GM12892 (cell line): Measurements from ENCODE around the gene TEAD1.

Experiments
- POLR2A ChIP-seq: IDR thresholded peaks from 2 replicates; pipeline ENCODE4 v1.6.1; 2011; ENCODE audit warnings: low read depth, low read length, control low read depth
- POLR2AphosphoS5 ChIP-seq: IDR thresholded peaks from 2 replicates; pipeline ENCODE4 v1.6.1; 2011; ENCODE audit warnings: low read depth, low read length, control low read depth
- TAF1 ChIP-seq: IDR thresholded peaks from 2 replicates; pipeline ENCODE4 v1.6.1; 2011; ENCODE audit warnings: low read depth, mild to moderate bottlenecking, control low read depth, low read length, borderline replicate concordance

DNA sequence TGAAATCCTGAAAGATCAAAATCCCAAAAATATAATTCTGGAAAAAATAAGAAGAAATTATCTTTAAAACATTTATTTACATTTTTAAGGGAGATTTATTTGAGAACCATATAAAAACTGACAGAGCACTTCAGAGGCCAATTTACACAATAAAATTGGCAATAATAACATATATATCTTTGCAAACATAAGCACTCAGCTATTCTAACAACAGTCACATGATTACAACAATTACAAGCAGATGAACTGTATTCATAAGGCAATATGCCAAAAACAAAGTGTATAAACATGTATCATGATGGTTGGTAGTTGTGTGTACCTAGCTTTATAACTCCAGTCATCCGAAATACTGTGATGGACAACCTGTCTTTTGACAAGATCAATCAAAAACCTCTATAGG lies 317.2 kb downstream of the TEAD1 start:
- TF ChIP-seq POLR2A (no peak), POLR2AphosphoS5 (no peak), TAF1 (no peak)
